MM.1S (cell line): ENCODE results near the gene CDX1.

ENCODE experiments used
- DNase-seq: peaks from one replicate; pipeline ENCODE4 v3.0.0-alpha.2; 2015
- H2AFZ ChIP-seq: fragments of 300-600 bp; sonication (generic); 2 replicates; pipeline ENCODE4 v1.6.0; 2016; ENCODE audit warnings: antibody characterized with exemption, low read length
- H3F3A ChIP-seq: fragments of 300-600 bp; sonication (generic); 2 replicates; pipeline ENCODE4 v1.6.1; 2016; ENCODE audit warnings: mild to moderate bottlenecking, antibody characterized with exemption, low read length, moderate library complexity, mixed read lengths; ENCODE audit not compliant: insufficient read depth
- H3K27ac ChIP-seq: fragments of 300-600 bp; sonication (generic); 2 replicates; pipeline ENCODE4 v1.5.1; 2016; ENCODE audit warnings: mild to moderate bottlenecking, low read length
- H3K27me3 ChIP-seq: fragments of 300-600 bp; sonication (generic); replicated peaks from 2 replicates; pipeline ENCODE4 v1.6.0; 2016; ENCODE audit warnings: low read length; ENCODE audit not compliant: insufficient read depth
- H3K36me3 ChIP-seq: fragments of 300-600 bp; sonication (generic); replicated peaks from 2 replicates; pipeline ENCODE4 v1.6.1; 2016; ENCODE audit warnings: mild to moderate bottlenecking, low read length, mixed read lengths; ENCODE audit not compliant: insufficient read depth
- H3K4me1 ChIP-seq: fragments of 300-600 bp; sonication (generic); 2 replicates; pipeline ENCODE4 v1.6.1; 2016; ENCODE audit warnings: low read length, mixed read lengths
- H3K4me2 ChIP-seq: fragments of 300-600 bp; sonication (generic); 2 replicates; pipeline ENCODE4 v1.6.0; 2016; ENCODE audit warnings: low read depth, low read length
- H3K4me3 ChIP-seq: fragments of 300-600 bp; sonication (generic); 2 replicates; pipeline ENCODE4 v1.5.1; 2016; ENCODE audit warnings: low read length, mixed read lengths
- H3K79me2 ChIP-seq: fragments of 300-600 bp; sonication (generic); 2 replicates; pipeline ENCODE4 v1.6.1; 2016; ENCODE audit warnings: mixed run types, low read length, mixed read lengths
- H3K9ac ChIP-seq: fragments of 300-600 bp; sonication (generic); 2 replicates; pipeline ENCODE4 v1.6.1; 2016; ENCODE audit warnings: low read length, mixed read lengths
- H3K9me2 ChIP-seq: fragments of 300-600 bp; sonication (generic); replicated peaks from 2 replicates; pipeline ENCODE4 v1.6.1; 2016; ENCODE audit warnings: mild to moderate bottlenecking, low read length, mixed read lengths; ENCODE audit not compliant: insufficient read depth
- H3K9me3 ChIP-seq: fragments of 300-600 bp; sonication (generic); replicated peaks from 2 replicates; pipeline ENCODE4 v1.6.1; 2016; ENCODE audit warnings: mild to moderate bottlenecking, low read length, mixed read lengths; ENCODE audit not compliant: insufficient read depth
- H4K20me1 ChIP-seq: fragments of 300-600 bp; sonication (generic); 2 replicates; pipeline ENCODE4 v1.6.1; 2016; ENCODE audit warnings: mild to moderate bottlenecking, low read length, moderate library complexity, mixed read lengths; ENCODE audit not compliant: insufficient read depth
- EZH2 ChIP-seq: fragments of 300-600 bp; sonication (generic); optimal IDR thresholded peaks from 2 replicates; pipeline ENCODE3; 2017; ENCODE audit warnings: low read depth, mild to moderate bottlenecking, antibody characterized with exemption, low read length, mixed read lengths
- EZH2phosphoT487 ChIP-seq: fragments of 300-600 bp; sonication (generic); IDR thresholded peaks from 2 replicates; pipeline ENCODE4 v1.6.1; 2018; ENCODE audit warnings: antibody characterized with exemption, low read length
- TF ChIP-seq, protein P1 (sequence below): fragments of 300-600 bp; sonication (generic); IDR thresholded peaks from 2 replicates; pipeline ENCODE4 v1.5.1; 2016; ENCODE audit warnings: antibody characterized with exemption, low read length, mixed read lengths

The CDX1 gene

DNA sequence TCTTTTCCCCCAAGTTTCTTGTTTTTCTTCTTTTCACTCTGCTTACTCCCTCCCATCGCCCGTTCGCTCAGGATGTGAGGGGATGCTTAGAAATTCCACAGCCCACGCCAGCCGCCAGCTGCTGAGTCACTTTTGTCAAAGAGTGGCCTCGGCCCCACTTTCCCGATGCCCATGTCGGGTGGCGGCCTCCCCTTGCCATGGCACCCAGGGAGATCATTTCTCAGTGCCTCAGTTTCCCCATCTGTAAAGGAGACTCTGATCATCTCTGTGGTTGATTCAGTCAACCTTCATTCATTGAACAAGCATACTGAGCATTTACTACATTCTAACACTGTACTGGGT lies 10.6 kb upstream of the CDX1 start:
- H2AFZ ChIP-seq: peak overlapping the region; percentile 72
- no peaks in the 10 kb centered on the region for H3K9me2 ChIP-seq
- H3K9me3 ChIP-seq: no peaks in the 10 kb centered on the region
- H3K79me2 ChIP-seq: no peaks in the 10 kb centered on the region
- H3F3A ChIP-seq: no peaks in the 10 kb centered on the region
- H3K27ac ChIP-seq: no peak overlapping the region
- TF ChIP-seq, protein P1, sequence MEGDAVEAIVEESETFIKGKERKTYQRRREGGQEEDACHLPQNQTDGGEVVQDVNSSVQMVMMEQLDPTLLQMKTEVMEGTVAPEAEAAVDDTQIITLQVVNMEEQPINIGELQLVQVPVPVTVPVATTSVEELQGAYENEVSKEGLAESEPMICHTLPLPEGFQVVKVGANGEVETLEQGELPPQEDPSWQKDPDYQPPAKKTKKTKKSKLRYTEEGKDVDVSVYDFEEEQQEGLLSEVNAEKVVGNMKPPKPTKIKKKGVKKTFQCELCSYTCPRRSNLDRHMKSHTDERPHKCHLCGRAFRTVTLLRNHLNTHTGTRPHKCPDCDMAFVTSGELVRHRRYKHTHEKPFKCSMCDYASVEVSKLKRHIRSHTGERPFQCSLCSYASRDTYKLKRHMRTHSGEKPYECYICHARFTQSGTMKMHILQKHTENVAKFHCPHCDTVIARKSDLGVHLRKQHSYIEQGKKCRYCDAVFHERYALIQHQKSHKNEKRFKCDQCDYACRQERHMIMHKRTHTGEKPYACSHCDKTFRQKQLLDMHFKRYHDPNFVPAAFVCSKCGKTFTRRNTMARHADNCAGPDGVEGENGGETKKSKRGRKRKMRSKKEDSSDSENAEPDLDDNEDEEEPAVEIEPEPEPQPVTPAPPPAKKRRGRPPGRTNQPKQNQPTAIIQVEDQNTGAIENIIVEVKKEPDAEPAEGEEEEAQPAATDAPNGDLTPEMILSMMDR: no peak
- TF ChIP-seq EZH2phosphoT487 (no peak), EZH2 (no peak)
- DNase-seq: no peak
- no peaks in the 10 kb centered on the region for H4K20me1 ChIP-seq
- H3K27me3 ChIP-seq: no peaks in the 10 kb centered on the region
- H3K36me3 ChIP-seq: no peaks in the 10 kb centered on the region
- peak overlapping the region; percentile 69 for H3K4me3 ChIP-seq
- H3K9ac ChIP-seq: peak overlapping the region; percentile 53; the same call in 1 of the 2 replicates
- no peaks in the 10 kb centered on the region for H3K4me1 ChIP-seq
- H3K4me2 ChIP-seq: peak overlapping the region; percentile 88

DNA sequence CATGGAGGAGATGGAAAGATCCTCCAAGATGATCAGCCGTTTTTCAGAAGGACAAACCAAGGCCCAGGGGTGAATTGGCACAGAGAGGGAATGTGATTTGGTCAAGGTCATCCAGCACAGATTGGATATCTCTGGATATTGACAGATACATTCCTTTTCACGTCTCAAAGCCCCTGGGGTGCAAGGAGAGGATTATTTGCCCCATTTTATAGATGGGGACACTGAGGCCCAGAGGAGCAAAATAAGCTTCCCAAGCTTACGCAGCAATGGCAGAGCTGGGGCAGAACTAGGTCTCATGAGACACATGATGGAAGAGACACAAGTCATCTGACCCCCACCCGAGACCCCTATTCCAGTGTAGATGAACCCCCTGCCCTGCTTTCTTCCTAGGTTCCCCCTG lies 10.0 kb upstream of the CDX1 start:
- Histone ChIP-seq H3K27me3 (no peaks in the 10 kb centered on the region), H3K4me2 (peak overlapping the region; percentile 88), H3K9me2 (no peaks in the 10 kb centered on the region), H3F3A (no peaks in the 10 kb centered on the region), H3K9me3 (no peaks in the 10 kb centered on the region), H3K36me3 (no peaks in the 10 kb centered on the region), H3K9ac (no peak overlapping the region), H3K27ac (no peak overlapping the region), H3K4me3 (peak overlapping the region; percentile 69; the same call in 1 of the 2 replicates), H4K20me1 (no peaks in the 10 kb centered on the region), H2AFZ (peak overlapping the region; percentile 72), H3K79me2 (no peaks in the 10 kb centered on the region), H3K4me1 (no peaks in the 10 kb centered on the region)
- TF ChIP-seq, protein P1: no peak
- no peak for DNase-seq

DNA sequence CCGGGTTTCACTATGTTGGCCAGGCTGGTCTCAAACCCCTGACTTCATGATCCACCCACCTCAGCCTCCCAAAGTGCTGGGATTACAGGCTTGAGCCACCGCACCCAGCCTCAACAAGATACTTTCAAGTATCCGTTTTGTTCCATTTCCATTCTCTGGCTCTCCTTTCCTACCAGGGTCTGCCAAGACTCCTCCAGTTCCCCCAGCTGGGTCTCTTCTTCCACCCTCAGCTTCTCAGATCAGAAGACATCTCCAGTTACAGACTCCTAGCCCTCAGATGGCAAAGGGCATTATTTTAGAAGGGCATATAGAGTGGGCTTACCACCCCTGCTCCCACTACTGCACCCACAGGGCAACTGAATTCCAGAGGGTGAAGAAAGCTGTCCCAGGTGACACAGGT lies 9.4 kb upstream of the CDX1 start:
- H3K4me1 ChIP-seq: no peaks in the 10 kb centered on the region
- no peaks in the 10 kb centered on the region for H3F3A ChIP-seq
- no peak overlapping the region for H3K4me2 ChIP-seq
- H3K9ac ChIP-seq: no peak overlapping the region
- H3K27ac ChIP-seq: no peak overlapping the region
- no peaks in the 10 kb centered on the region for H3K36me3 ChIP-seq
- no peaks in the 10 kb centered on the region for H4K20me1 ChIP-seq
- H3K9me2 ChIP-seq: no peaks in the 10 kb centered on the region
- DNase-seq: no peak
- no peak for TF ChIP-seq EZH2
- TF ChIP-seq EZH2phosphoT487: no peak
- TF ChIP-seq, protein P1: no peak
- H3K79me2 ChIP-seq: no peaks in the 10 kb centered on the region
- no peak overlapping the region for H2AFZ ChIP-seq
- no peaks in the 10 kb centered on the region for H3K9me3 ChIP-seq
- H3K4me3 ChIP-seq: no peak overlapping the region
- H3K27me3 ChIP-seq: no peaks in the 10 kb centered on the region
